ENCODE results near the gene RASGRF2.

RASGRF2 gene, protein sequence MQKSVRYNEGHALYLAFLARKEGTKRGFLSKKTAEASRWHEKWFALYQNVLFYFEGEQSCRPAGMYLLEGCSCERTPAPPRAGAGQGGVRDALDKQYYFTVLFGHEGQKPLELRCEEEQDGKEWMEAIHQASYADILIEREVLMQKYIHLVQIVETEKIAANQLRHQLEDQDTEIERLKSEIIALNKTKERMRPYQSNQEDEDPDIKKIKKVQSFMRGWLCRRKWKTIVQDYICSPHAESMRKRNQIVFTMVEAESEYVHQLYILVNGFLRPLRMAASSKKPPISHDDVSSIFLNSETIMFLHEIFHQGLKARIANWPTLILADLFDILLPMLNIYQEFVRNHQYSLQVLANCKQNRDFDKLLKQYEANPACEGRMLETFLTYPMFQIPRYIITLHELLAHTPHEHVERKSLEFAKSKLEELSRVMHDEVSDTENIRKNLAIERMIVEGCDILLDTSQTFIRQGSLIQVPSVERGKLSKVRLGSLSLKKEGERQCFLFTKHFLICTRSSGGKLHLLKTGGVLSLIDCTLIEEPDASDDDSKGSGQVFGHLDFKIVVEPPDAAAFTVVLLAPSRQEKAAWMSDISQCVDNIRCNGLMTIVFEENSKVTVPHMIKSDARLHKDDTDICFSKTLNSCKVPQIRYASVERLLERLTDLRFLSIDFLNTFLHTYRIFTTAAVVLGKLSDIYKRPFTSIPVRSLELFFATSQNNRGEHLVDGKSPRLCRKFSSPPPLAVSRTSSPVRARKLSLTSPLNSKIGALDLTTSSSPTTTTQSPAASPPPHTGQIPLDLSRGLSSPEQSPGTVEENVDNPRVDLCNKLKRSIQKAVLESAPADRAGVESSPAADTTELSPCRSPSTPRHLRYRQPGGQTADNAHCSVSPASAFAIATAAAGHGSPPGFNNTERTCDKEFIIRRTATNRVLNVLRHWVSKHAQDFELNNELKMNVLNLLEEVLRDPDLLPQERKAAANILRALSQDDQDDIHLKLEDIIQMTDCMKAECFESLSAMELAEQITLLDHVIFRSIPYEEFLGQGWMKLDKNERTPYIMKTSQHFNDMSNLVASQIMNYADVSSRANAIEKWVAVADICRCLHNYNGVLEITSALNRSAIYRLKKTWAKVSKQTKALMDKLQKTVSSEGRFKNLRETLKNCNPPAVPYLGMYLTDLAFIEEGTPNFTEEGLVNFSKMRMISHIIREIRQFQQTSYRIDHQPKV (N-terminal part only)

GRCh38 chr5:80959768-80960442 lies at the start of gene RASGRF2:
Gene RASGRF2, plus strand, starts transcription at chr5:80960363. Its CDS starts 376 bp downstream, at chr5:80960739.
- DNase-seq = peak; percentile 34

- DNase-seq = no peak
These were observed 47.7 kb upstream of the RASGRF2 start for GRCh38 chr5:80912479-80912878.

- no peak for DNase-seq
These were observed 44.4 kb upstream of the RASGRF2 start for GRCh38 chr5:80915716-80916115.

DNA sequence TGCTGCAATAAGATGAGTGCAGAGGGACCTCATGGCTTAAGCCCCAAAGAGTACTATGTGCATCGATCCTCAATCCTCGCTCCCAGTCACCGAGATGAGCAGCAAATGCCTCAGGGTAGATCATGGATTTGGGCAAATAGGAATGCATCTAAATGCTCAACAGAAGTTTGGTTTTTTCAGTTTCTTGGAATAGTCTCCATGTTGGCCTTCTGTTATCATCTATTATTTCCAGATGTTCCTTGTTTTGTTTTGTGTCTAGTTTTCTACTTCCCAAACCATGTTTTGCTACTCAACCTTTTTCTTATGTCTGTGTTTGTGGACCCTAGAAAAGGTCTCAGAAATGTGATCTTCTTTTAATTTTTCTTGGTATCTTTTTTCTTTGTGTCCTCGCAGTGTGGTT lies 43.5 kb upstream of the RASGRF2 start:
- DNase-seq = no peak

- no peak for DNase-seq
These were observed 42.5 kb upstream of the RASGRF2 start for GRCh38 chr5:80917631-80918030.

DNA sequence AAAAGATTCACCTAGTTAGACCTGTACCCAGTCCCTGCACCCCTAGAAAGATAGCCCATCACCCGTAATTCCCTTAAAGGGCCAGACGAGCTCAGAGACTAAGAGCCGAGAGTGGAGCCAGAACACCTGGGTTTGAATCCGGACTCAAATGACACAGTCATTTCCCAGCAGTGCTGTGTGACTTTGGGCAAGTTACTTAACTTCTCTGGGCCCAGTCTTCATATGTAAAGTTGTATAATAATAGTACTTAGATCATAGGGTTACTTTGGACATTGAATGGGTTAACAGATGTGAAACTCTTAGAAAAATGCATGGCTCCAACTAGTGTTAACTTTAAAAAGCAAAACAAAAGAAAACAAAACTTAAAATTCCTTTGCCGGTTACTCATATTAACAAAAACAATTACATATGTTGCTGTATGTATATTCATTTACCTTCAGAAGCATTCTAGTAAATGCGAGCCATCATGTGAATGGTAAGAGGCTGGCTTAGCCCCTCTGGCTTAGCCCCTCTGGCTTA lies 40.4 kb upstream of the RASGRF2 start:
- DNase-seq = no peak

GRCh38 chr5:80920333-80920732 lies 39.8 kb upstream of the RASGRF2 start:
- no peak for DNase-seq

DNA sequence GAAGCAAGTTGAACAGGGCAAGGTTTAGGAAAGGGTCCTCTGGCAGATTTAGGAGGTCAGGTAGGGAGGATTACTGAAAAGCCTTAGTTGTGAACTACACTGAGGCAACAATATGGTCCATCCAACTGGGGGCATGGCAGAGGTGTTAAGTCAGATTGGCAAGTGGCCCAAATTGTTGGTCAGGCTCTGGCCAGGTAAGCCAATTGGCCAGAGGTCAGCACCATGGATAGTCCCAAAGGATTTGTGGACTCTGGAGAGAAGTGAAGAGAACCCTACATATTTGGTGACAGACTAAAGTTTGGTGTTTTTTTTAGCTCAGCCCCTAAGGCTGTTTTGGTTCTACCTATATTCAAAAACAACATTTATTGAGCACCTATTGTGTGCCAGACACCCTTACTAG lies 39.1 kb upstream of the RASGRF2 start:
- no peak for DNase-seq

DNA sequence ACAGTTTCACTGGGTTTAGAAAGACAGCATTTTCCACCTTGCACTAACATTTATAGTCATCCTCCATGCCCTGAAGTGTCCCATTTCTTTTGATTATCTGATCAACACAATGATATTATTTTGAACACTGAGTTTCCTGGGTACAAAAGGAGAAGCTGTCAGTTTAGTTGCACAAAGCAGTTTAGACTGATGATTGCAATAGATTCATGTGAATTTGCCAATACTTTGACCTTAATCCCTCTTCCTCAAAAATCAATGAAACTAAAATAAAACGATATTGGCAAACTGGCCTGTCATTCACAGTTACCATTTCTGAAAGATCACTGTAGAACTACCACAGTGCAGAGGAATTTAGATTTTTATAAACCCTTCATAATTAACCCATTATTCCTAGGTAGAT lies 34.2 kb upstream of the RASGRF2 start:
- DNase-seq = no peak

GRCh38 chr5:80926536-80926935 lies 33.6 kb upstream of the RASGRF2 start:
- DNase-seq = no peak

DNA sequence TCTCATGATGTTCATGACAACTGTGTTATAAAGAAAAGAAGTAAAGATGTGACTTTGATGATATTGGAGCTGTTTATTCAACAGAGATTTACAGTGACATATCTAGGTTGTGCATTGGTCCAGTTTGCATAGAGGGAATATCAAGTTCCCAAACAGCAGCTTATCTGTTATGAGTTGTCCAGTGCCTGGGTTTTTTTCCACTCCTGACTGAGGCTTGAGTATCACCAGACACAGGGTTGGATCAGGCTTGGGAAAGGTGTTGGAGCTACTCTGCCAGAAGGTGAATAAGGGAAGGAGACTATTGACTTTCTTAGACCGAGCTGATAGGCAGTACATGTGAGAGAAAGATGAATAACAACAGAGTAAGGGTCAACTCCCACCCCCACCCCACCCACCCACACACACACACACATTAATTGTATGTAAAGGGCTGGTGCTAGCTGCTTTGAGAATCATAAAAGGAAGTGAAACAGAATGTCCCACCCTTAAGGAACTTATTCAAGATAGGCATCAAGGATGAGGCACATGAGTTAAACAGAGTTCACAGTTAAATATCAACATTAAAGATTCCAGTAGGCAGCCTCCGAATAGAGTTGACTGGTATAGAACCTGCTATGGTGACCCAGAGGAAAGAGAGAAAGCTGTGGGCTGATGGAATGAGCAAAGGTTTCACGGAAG lies 33.0 kb upstream of the RASGRF2 start:
- DNase-seq = no peak

DNA sequence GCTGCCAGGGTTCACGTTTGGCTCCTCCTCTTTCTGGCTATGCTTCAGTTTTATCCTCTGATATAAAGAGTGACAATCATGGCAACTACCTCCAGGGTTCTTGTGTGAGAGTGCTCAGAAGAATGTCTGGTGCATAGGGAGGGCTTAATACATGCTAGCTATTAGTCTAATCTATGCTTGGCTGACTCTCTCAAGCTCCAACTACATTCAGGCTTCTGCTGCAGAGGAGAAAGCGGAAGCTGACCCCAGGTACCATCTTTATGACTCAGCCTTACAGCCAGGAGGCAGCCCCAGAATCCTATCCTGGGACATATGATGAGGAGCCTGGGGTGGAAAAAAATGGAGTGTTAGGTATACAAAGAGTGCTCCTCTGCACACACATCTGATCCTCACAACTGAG lies 32.1 kb upstream of the RASGRF2 start:
- no peak for DNase-seq

DNA sequence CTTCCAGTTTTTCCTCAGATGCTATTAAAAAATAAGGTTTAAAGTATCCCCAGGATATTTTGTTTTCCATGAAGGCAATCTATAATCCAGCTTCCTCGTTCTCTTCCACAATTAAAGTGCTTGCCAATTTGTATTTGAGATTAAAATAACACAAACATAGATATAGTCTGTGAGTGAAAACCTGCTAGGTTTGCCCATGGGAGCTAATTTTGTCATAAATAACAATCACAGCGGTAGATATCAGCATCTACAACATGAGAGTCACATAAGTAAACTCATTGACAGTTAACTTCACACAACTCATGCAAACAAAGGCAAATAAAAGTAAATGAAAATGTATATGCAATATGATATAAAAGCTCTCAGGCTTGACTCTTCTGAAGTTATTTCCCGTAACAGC lies 29.2 kb upstream of the RASGRF2 start:
- no peak for DNase-seq

DNA sequence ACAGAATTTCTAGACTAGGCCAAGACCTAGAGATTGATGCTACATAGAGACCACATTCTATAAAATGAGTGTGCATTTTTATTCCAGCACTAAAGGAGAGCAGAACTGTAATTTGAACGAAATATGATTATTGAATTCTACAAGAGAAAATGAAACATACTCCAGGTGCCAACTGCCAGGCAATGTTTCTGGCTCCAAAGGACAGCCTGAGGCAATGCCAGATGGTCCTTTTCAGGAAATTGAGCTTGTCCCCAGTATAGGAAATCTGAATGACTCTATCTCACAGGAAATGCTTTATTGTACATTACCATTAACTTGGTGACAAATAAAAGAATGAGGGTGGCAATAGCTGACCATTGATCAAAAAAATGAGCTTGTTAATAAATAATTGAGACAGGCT lies 28.8 kb upstream of the RASGRF2 start:
- DNase-seq = no peak

DNA sequence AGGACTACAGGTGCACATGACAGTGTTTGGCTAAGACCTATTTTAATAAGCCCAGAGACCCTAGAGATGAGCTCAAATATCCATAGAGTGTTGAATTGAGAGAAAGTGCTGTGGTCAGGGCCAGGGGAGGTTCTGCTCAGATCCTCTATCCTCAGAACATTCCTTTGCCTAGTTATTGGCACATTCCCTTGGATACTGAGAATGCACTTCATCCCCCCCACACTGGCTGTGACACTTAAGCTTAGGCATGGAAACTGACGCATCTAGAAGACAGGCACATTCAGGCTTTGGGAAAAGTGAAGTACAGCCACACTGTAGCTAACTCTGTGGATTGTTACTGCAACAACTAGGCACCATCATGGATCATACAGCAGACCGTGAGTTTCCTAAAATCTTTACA lies 27.1 kb upstream of the RASGRF2 start:
- DNase-seq = no peak

- no peak for DNase-seq
These were observed 25.4 kb upstream of the RASGRF2 start for GRCh38 chr5:80934751-80935150.

- no peak for DNase-seq
These were observed 24.3 kb upstream of the RASGRF2 start for GRCh38 chr5:80935811-80936385.

DNA sequence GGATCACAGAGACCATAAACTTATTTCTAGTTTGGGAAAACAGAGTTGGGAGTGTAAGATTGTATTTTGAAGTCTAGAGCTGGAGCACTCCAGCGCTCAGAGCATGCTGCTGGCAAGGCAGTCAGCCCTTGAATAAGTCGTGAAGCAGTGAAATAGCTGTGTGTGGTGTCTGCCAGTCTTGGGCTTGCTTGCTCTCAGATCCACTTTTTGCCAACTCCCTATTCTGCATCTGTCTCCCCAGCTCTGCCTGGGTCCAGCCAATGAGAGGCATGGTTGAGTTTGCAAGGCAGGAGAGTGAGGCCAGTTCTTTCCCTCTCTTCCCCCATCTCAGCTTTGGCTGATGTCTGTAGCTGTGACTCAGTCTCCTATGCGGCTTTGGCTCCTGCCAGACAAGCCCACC lies 23.3 kb upstream of the RASGRF2 start:
- DNase-seq = no peak

DNA sequence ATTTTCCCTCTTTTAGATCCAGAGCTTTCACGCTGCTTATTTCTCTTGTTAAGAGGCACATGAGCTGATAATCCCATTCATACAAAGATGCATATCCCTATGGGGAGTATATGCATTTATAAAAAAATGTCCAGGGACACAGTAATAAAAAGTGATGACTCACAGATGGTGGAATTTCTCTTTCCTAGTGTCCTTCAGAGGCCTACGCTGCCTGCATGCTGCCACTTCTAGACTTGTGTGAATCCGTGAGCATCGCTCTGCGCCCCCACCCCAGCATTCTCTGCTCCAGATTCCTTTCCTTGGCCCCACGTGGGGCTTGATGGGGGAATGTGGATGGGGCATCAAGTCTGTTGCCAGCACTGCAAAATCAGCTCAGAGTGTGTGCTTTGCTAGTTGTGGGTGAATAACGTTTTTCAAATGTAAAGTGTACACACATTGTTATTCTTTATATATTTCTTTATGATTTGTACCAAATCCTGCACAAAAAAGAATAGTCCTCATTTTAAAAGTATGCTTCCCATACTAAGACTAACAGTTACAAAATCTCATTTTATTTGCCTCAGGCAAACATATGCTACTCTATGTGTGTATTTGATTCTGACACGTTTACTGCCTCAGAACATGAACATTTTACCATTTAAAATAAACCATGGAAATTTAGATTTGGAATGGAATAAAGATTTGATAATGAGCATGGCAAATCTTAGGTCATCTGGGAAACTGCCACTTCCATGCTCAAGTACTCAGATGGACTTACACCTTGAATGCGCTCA lies 22.4 kb upstream of the RASGRF2 start:
- no peak for DNase-seq

DNA sequence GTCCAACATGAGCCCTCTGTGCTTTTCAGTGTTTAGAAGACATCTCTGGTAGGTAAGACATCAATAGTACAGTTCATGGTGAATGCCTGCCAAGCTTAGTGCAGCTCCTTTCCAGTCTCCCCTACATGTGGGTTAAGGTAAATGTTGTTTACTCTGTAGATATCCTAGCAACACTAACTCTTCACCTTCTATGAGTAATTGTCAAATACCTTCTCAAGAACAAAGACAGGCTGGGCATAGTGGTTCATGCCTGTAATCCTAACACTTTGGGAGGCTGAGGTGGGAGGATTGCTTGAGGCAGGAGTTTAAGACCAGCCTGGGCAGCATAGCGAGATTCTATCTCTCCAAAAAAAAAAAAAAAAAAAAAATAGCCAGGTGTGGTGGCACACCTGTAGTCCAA lies 18.7 kb upstream of the RASGRF2 start:
- DNase-seq = no peak

GRCh38 chr5:80951366-80951765 lies 8.8 kb upstream of the RASGRF2 start:
- DNase-seq = no peak
